HEK293 (cell line): Measurements from ENCODE around the gene HOXC11.

Experiments used
- CTCF ChIP-seq: fragments of 450-650 bp; formaldehyde crosslinking; IDR thresholded peaks from 2 replicates; pipeline ENCODE4 v1.5.1; 2016; ENCODE audit warnings: missing biosample characterization, missing genetic modification characterization
- KLF1 ChIP-seq: fragments of 450-650 bp; formaldehyde crosslinking; IDR thresholded peaks from 2 replicates; pipeline ENCODE4 v1.5.1; 2016; ENCODE audit warnings: missing biosample characterization, missing genetic modification characterization
- REST ChIP-seq: fragments of 450-650 bp; formaldehyde crosslinking; IDR thresholded peaks from 2 replicates; pipeline ENCODE4 v1.5.1; 2016; ENCODE audit warnings: missing biosample characterization, missing genetic modification characterization
- ZFP3 ChIP-seq: fragments of 450-650 bp; formaldehyde crosslinking; IDR thresholded peaks from 2 replicates; pipeline ENCODE4 v1.5.1; 2016; ENCODE audit warnings: low read depth, missing biosample characterization, missing genetic modification characterization
- ZNF10 ChIP-seq: fragments of 450-650 bp; formaldehyde crosslinking; IDR thresholded peaks from 2 replicates; pipeline ENCODE4 v1.5.1; 2017; ENCODE audit warnings: missing biosample characterization, missing genetic modification characterization
- ZNF133 ChIP-seq: fragments of 450-650 bp; formaldehyde crosslinking; IDR thresholded peaks from 2 replicates; pipeline ENCODE4 v1.5.1; 2016; ENCODE audit warnings: missing biosample characterization, missing genetic modification characterization
- ZNF157 ChIP-seq: fragments of 450-650 bp; formaldehyde crosslinking; IDR thresholded peaks from 2 replicates; pipeline ENCODE4 v1.5.1; 2016; ENCODE audit warnings: missing biosample characterization, missing genetic modification characterization
- ZNF510 ChIP-seq: fragments of 450-650 bp; formaldehyde crosslinking; IDR thresholded peaks from 2 replicates; pipeline ENCODE4 v1.5.1; 2018; ENCODE audit warnings: mild to moderate bottlenecking, missing genetic modification characterization, missing biosample characterization; ENCODE audit not compliant: insufficient replicate concordance
- ZNF76 ChIP-seq: fragments of 450-650 bp; formaldehyde crosslinking; IDR thresholded peaks from 2 replicates; pipeline ENCODE4; 2016; ENCODE audit warnings: low read depth, missing biosample characterization, missing genetic modification characterization, borderline replicate concordance
- TF ChIP-seq, protein P1 (sequence below): fragments of 450-650 bp; IDR thresholded peaks from 2 replicates; pipeline ENCODE4 v1.5.1; 2018; ENCODE audit warnings: missing biosample characterization, missing genetic modification characterization
- TF ChIP-seq, protein P2 (sequence below): fragments of 450-650 bp; formaldehyde crosslinking; IDR thresholded peaks from 2 replicates; pipeline ENCODE4 v1.5.1; 2016; ENCODE audit warnings: missing biosample characterization, missing genetic modification characterization, low read depth

DNA sequence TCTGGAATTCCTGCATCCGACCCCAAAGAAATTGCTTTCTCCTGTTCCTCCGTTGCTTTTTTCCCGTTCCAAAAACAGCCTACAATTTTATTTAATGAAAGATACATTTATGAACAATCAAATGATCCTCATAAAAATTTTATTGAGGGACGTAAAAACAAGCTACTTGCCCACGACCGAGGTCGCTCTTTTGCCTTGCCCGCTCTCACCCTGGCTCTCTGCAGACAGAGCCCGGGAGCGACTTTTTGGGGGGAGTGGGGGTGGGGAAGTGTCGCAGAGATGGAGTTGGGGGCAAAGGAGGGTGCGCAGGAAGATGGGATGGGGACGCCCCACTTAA, 25.9 kb downstream of the HOXC11 start:
- TF ChIP-seq KLF1 (tag by site-specific recombination) (no peak), ZNF133 (tag by site-specific recombination) (no peak), ZNF510 (tag by site-specific recombination) (no peak), CTCF (no peak; the same call in 1 of the 2 replicates), ZNF10 (tag by site-specific recombination) (no peak), ZNF157 (tag by site-specific recombination) (no peak), ZFP3 (tag by site-specific recombination) (no peak), REST (no peak), ZNF76 (tag by site-specific recombination) (no peak)
- TF ChIP-seq, protein P1, sequence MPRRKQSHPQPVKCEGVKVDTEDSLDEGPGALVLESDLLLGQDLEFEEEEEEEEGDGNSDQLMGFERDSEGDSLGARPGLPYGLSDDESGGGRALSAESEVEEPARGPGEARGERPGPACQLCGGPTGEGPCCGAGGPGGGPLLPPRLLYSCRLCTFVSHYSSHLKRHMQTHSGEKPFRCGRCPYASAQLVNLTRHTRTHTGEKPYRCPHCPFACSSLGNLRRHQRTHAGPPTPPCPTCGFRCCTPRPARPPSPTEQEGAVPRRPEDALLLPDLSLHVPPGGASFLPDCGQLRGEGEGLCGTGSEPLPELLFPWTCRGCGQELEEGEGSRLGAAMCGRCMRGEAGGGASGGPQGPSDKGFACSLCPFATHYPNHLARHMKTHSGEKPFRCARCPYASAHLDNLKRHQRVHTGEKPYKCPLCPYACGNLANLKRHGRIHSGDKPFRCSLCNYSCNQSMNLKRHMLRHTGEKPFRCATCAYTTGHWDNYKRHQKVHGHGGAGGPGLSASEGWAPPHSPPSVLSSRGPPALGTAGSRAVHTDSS, result no peak
- TF ChIP-seq, protein P2, sequence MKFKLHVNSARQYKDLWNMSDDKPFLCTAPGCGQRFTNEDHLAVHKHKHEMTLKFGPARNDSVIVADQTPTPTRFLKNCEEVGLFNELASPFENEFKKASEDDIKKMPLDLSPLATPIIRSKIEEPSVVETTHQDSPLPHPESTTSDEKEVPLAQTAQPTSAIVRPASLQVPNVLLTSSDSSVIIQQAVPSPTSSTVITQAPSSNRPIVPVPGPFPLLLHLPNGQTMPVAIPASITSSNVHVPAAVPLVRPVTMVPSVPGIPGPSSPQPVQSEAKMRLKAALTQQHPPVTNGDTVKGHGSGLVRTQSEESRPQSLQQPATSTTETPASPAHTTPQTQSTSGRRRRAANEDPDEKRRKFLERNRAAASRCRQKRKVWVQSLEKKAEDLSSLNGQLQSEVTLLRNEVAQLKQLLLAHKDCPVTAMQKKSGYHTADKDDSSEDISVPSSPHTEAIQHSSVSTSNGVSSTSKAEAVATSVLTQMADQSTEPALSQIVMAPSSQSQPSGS, result no peak
